Measurements from ENCODE around the gene SNRPA1.

The SNRPA1 gene

GRCh38 chr15:101315736-101316135, 20.7 kb upstream of the SNRPA1 start:
- Histone ChIP-seq H3K9ac (ENCODE audit: low read length) (no peak overlapping the region), H3K4me3 (ENCODE audit: low read length) (no peak overlapping the region), H3K4me1 (ENCODE audit: control insufficient read depth, insufficient read depth, low read length) (no peaks in the 10 kb centered on the region), H3K9me3 (ENCODE audit: control insufficient read depth, low read length) (no peaks in the 10 kb centered on the region), H3K36me3 (ENCODE audit: control insufficient read depth, insufficient read depth, low read length) (no peaks in the 10 kb centered on the region), H3K27me3 (ENCODE audit: control insufficient read depth, insufficient read depth, low read length) (no peaks in the 10 kb centered on the region)

- Histone ChIP-seq H3K9me3 (ENCODE audit: control insufficient read depth, low read length) (no peaks in the 10 kb centered on the region), H3K36me3 (ENCODE audit: control insufficient read depth, insufficient read depth, low read length) (no peaks in the 10 kb centered on the region), H3K4me1 (ENCODE audit: control insufficient read depth, insufficient read depth, low read length) (no peaks in the 10 kb centered on the region), H3K27me3 (ENCODE audit: control insufficient read depth, insufficient read depth, low read length) (no peaks in the 10 kb centered on the region), H3K9ac (ENCODE audit: low read length) (no peak overlapping the region), H3K4me3 (ENCODE audit: low read length) (no peak overlapping the region)
Measured at GRCh38 chr15:101314336-101315125, 19.5 kb upstream of the SNRPA1 start.

- H3K27me3 ChIP-seq (ENCODE audit: control insufficient read depth, insufficient read depth, low read length): no peaks in the 10 kb centered on the region
- H3K4me1 ChIP-seq (ENCODE audit: control insufficient read depth, insufficient read depth, low read length): no peaks in the 10 kb centered on the region
- H3K9ac ChIP-seq (ENCODE audit: low read length): no peak overlapping the region
- no peaks in the 10 kb centered on the region for H3K36me3 ChIP-seq (ENCODE audit: control insufficient read depth, insufficient read depth, low read length)
- H3K9me3 ChIP-seq (ENCODE audit: control insufficient read depth, low read length): no peaks in the 10 kb centered on the region
- H3K4me3 ChIP-seq (ENCODE audit: low read length): no peak overlapping the region
Measured at GRCh38 chr15:101313041-101313761, 18.2 kb upstream of the SNRPA1 start.

GRCh38 chr15:101310508-101310907, 15.5 kb upstream of the SNRPA1 start:
- Histone ChIP-seq H3K9ac (ENCODE audit: low read length) (no peak overlapping the region), H3K4me1 (ENCODE audit: control insufficient read depth, insufficient read depth, low read length) (no peaks in the 10 kb centered on the region), H3K27me3 (ENCODE audit: control insufficient read depth, insufficient read depth, low read length) (no peaks in the 10 kb centered on the region), H3K4me3 (ENCODE audit: low read length) (no peak overlapping the region), H3K9me3 (ENCODE audit: control insufficient read depth, low read length) (no peaks in the 10 kb centered on the region), H3K36me3 (ENCODE audit: control insufficient read depth, insufficient read depth, low read length) (no peaks in the 10 kb centered on the region)

- H3K4me1 ChIP-seq (ENCODE audit: control insufficient read depth, insufficient read depth, low read length): no peaks in the 10 kb centered on the region
- no peaks in the 10 kb centered on the region for H3K9me3 ChIP-seq (ENCODE audit: control insufficient read depth, low read length)
- no peaks in the 10 kb centered on the region for H3K27me3 ChIP-seq (ENCODE audit: control insufficient read depth, insufficient read depth, low read length)
- no peak overlapping the region for H3K9ac ChIP-seq (ENCODE audit: low read length)
- H3K36me3 ChIP-seq (ENCODE audit: control insufficient read depth, insufficient read depth, low read length): no peaks in the 10 kb centered on the region
- H3K4me3 ChIP-seq (ENCODE audit: low read length): no peak overlapping the region
Measured at GRCh38 chr15:101310161-101310480, 15.1 kb upstream of the SNRPA1 start.

GRCh38 chr15:101309436-101310160, 14.6 kb upstream of the SNRPA1 start:
- no peaks in the 10 kb centered on the region for H3K36me3 ChIP-seq (ENCODE audit: control insufficient read depth, insufficient read depth, low read length)
- no peaks in the 10 kb centered on the region for H3K27me3 ChIP-seq (ENCODE audit: control insufficient read depth, insufficient read depth, low read length)
- no peak overlapping the region for H3K9ac ChIP-seq (ENCODE audit: low read length)
- H3K4me1 ChIP-seq (ENCODE audit: control insufficient read depth, insufficient read depth, low read length): no peaks in the 10 kb centered on the region
- no peak overlapping the region for H3K4me3 ChIP-seq (ENCODE audit: low read length)
- no peaks in the 10 kb centered on the region for H3K9me3 ChIP-seq (ENCODE audit: control insufficient read depth, low read length)

- H3K9ac ChIP-seq (ENCODE audit: low read length): no peak overlapping the region
- no peaks in the 10 kb centered on the region for H3K36me3 ChIP-seq (ENCODE audit: control insufficient read depth, insufficient read depth, low read length)
- no peak overlapping the region for H3K4me3 ChIP-seq (ENCODE audit: low read length)
- no peaks in the 10 kb centered on the region for H3K27me3 ChIP-seq (ENCODE audit: control insufficient read depth, insufficient read depth, low read length)
- H3K4me1 ChIP-seq (ENCODE audit: control insufficient read depth, insufficient read depth, low read length): no peaks in the 10 kb centered on the region
- H3K9me3 ChIP-seq (ENCODE audit: control insufficient read depth, low read length): no peaks in the 10 kb centered on the region
Measured at GRCh38 chr15:101308604-101309435, 13.8 kb upstream of the SNRPA1 start.

GRCh38 chr15:101307897-101308603, 13.0 kb upstream of the SNRPA1 start:
- Histone ChIP-seq H3K36me3 (ENCODE audit: control insufficient read depth, insufficient read depth, low read length) (no peaks in the 10 kb centered on the region), H3K4me3 (ENCODE audit: low read length) (no peak overlapping the region)

GRCh38 chr15:101307048-101307896, 12.2 kb upstream of the SNRPA1 start:
- no peak overlapping the region for H3K9ac ChIP-seq (ENCODE audit: low read length)
- H3K36me3 ChIP-seq (ENCODE audit: control insufficient read depth, insufficient read depth, low read length): no peaks in the 10 kb centered on the region
- no peak overlapping the region for H3K4me3 ChIP-seq (ENCODE audit: low read length)
- no peaks in the 10 kb centered on the region for H3K4me1 ChIP-seq (ENCODE audit: control insufficient read depth, insufficient read depth, low read length)
- H3K27me3 ChIP-seq (ENCODE audit: control insufficient read depth, insufficient read depth, low read length): no peaks in the 10 kb centered on the region
- H3K9me3 ChIP-seq (ENCODE audit: control insufficient read depth, low read length): no peaks in the 10 kb centered on the region

More at GRCh38 chr15:101307897-101308603, 13.0 kb upstream of the SNRPA1 start:
- Histone ChIP-seq H3K9me3 (ENCODE audit: control insufficient read depth, low read length) (no peaks in the 10 kb centered on the region), H3K27me3 (ENCODE audit: control insufficient read depth, insufficient read depth, low read length) (no peaks in the 10 kb centered on the region), H3K9ac (ENCODE audit: low read length) (no peak overlapping the region), H3K4me1 (ENCODE audit: control insufficient read depth, insufficient read depth, low read length) (no peaks in the 10 kb centered on the region)

GRCh38 chr15:101306341-101307047, 11.4 kb upstream of the SNRPA1 start:
- no peak overlapping the region for H3K9ac ChIP-seq (ENCODE audit: low read length)
- no peaks in the 10 kb centered on the region for H3K4me1 ChIP-seq (ENCODE audit: control insufficient read depth, insufficient read depth, low read length)
- H3K27me3 ChIP-seq (ENCODE audit: control insufficient read depth, insufficient read depth, low read length): no peaks in the 10 kb centered on the region
- H3K4me3 ChIP-seq (ENCODE audit: low read length): no peak overlapping the region
- H3K9me3 ChIP-seq (ENCODE audit: control insufficient read depth, low read length): no peaks in the 10 kb centered on the region
- H3K36me3 ChIP-seq (ENCODE audit: control insufficient read depth, insufficient read depth, low read length): no peaks in the 10 kb centered on the region

Measured in mucosa of stomach (tissue), 1 donor.